Fibroblast of mammary gland (primary cell): ENCODE data around the gene ORC2.

ENCODE experiments used
- DNase-seq: peaks from one replicate; pipeline ENCODE4 v3.0.0-alpha.2; 2010; ENCODE audit warnings: low read depth
- H3K4me3 ChIP-seq: 2 replicates; pipeline ENCODE4 v1.5.1; 2011; ENCODE audit warnings: low read depth, mild to moderate bottlenecking, low read length, moderate library complexity; ENCODE audit not compliant: control insufficient read depth
- CTCF ChIP-seq: conservative IDR thresholded peaks from 2 replicates; pipeline ENCODE4 v1.5.1; 2011; ENCODE audit warnings: low read depth, low read length, inconsistent platforms; ENCODE audit not compliant: control insufficient read depth, insufficient read depth

The ORC2 gene

GRCh38 chr2:200943527-200944105 is 19.8 kb downstream of the ORC2 start:
- TF ChIP-seq CTCF = no peak
- DNase-seq = no peak

GRCh38 chr2:200939832-200940231 is 23.6 kb downstream of the ORC2 start:
- H3K4me3 ChIP-seq = no peak overlapping the region
- no peak for TF ChIP-seq CTCF
- no peak for DNase-seq

More at GRCh38 chr2:200943527-200944105, 19.8 kb downstream of the ORC2 start:
- H3K4me3 ChIP-seq = no peak overlapping the region

GRCh38 chr2:200930947-200931626 is 32.4 kb downstream of the ORC2 start:
- TF ChIP-seq CTCF = no peak
- DNase-seq = no peak
- no peak overlapping the region for H3K4me3 ChIP-seq

GRCh38 chr2:200929334-200930249 is 33.9 kb downstream of the ORC2 start:
- DNase-seq = peak; percentile 10
- no peak overlapping the region for H3K4me3 ChIP-seq
- no peak for TF ChIP-seq CTCF

- DNase-seq = no peak
- TF ChIP-seq CTCF = no peak
- no peak overlapping the region for H3K4me3 ChIP-seq
Observed at GRCh38 chr2:200922439-200922838, 41.0 kb downstream of the ORC2 start.

- TF ChIP-seq CTCF = no peak
- H3K4me3 ChIP-seq = no peak overlapping the region
- peak; percentile 42 for DNase-seq
Observed at GRCh38 chr2:200913654-200914053, 49.8 kb downstream of the ORC2 start.
